Measurements from ENCODE around the gene TRNT1.

TRNT1 gene

DNA sequence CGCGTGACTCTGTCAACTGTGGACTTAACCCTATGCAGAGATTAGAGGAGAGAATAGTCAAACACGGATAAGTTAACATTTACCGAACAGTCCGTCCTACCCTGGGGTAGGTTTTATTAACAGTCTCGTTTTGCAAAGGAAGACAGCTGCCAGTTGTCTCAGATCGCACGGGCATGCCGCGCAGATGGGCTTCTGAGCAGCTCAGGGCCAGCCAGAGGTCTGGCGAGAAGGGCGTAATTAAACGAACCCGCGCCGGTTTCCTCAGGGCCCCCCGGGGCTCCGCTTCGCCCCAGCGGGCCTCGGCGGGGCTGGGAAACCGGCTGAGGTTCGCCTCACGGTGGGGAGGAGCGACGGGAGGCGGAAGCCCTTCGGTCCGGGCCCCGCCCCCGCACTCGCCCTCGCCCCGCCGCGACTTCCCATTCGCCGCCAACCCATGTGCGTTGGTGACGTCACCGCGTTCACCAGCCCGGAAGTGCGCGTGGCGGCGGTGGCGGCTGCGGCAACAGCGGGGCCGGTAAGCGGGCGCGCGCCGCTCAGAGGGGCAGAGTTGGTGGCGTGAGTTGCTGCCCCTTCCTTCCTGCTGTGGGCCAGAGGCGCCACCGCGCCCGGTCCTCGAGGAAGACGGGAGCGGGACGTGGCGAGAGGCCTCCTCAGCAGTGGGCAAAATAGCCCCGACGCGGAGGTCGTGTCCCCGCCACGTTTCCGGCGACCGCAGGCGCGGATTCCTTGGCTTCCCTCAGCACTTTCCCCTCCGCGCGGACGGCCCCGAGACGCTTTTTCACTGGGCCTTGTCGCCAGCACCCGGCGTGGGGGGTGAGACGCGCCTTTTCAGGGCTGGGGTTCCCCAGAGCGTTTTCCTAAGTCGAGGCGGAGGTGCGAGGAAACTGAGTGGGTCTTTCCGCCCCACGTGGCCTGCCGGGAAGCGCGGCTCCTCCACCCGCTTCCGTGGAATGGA, at the start of gene TRNT1:
Gene TRNT1, plus strand, starts transcription at position 464 of the 955 bp plus-strand sequence. CDS start 2,101 bp downstream, outside the sequence.
- peak; percentile 87 for DNase-seq (ENCODE audit: low read depth)

GRCh38 chr3:3080309-3080708, 46.4 kb upstream of the TRNT1 start:
- DNase-seq (ENCODE audit: low read depth) = no peak

DNA sequence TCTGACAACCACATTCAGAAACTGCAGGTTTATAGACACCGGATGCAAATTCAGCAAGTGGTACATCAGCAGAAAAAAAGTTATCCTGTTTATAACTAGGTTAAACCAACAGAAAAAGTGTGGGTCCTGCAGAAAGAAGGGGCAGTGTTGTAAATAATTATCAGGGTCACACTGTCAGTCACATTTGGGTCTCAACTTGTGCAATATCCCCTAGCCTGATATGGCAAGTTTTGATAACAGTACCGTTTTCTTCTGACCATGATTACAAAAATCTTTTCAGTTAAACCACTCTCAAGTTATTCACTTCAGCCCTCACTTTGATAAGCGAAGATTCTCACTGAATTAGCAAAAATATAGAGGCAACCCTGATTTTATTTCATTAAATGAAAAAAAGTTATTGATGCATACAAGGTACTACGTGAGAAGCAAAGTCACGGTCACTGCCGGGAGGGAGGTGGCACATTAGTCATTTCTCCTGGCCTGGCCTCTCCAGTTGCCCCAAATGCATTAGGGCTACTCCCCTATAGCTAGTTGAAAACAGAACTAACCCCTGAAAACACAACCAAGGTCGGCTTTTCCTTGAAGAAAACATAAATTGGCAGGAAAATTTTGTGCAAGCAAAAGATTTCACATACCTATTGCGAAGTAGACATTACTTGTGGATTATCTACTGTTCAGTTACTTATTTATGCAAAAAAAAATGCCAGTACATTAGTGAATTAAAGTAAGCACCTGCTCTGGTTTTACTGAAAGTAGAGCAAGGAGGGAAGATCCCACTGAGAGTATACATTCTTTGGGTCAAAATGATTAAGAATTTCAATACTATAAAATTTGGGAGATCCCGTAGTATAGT, 45.1 kb upstream of the TRNT1 start:
- DNase-seq (ENCODE audit: low read depth) = no peak

DNA sequence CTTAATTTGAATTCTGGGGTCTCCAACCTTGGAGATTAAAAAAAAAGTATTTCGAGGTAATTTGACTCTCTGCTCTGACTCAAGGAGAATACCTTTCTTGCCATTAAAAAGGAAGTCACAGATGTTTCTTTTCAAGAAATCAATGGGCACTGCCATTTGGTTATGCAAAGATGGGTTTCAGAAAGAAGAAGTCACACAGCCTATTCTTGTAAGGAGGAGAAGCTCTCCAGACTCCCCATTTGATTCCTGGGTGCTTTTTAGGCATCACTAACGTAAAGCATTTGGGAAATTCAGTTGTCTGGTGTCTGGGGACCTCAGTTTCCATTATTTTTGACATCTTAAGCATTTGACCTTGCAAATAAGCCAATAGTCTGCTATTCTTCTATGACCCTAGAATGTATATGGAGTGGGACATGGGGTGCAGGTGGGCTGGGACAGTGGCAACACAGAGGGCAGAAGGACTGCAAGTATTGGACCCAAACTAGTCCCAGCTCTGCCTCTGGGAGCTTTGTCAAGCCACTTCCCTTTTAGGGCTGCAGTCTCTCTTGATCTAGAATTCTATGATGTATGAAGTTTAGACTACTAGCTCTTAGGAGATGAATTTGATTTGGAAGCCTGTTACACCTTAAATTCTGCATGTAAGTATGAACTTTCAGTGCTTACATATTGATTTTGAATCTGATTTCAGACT, 44.4 kb upstream of the TRNT1 start:
- DNase-seq (ENCODE audit: low read depth) = no peak

DNA sequence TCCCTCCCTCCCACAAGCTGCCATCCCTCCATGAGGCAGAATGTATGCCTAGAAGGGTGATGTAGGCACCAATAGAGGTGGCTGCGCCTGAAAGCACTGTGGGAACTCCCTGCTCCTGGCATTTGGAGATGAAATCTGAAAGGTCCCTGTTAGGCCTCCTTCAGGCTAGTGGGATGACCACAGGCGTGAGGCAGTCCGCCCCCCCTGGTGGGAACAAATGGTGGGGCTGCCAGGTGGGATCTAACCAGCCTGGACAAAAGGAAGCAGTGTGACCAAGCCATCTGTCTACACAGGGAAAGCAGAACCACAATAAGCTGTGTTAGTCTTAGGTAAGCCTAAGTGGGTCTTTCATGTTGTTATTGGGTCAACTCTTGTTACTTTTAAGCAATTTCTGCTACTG, 41.9 kb upstream of the TRNT1 start:
- DNase-seq (ENCODE audit: low read depth) = no peak

GRCh38 chr3:3085782-3086181, 41.0 kb upstream of the TRNT1 start:
- no peak for DNase-seq (ENCODE audit: low read depth)

DNA sequence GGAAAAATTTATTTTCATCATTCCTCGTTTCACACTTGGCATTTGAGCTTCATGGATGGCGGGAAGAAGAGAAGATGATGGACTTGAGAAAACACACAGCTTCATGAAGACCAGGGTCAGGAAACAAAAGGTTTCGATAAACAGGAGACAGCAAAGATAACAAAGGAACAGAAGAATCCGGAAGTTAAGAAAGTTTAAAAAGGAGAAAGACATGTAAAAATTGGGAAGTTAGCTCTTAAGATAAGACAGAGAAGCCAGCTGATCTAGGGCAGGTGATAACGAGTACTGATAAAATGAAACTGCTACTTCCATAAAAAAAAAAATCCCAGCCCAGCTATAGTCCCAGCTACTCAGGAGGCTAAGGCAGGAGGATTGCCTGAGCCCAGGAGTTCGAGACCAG, 40.5 kb upstream of the TRNT1 start:
- DNase-seq (ENCODE audit: low read depth) = no peak

- DNase-seq (ENCODE audit: low read depth) = no peak
Measured at GRCh38 chr3:3087279-3087678, 39.5 kb upstream of the TRNT1 start.

DNA sequence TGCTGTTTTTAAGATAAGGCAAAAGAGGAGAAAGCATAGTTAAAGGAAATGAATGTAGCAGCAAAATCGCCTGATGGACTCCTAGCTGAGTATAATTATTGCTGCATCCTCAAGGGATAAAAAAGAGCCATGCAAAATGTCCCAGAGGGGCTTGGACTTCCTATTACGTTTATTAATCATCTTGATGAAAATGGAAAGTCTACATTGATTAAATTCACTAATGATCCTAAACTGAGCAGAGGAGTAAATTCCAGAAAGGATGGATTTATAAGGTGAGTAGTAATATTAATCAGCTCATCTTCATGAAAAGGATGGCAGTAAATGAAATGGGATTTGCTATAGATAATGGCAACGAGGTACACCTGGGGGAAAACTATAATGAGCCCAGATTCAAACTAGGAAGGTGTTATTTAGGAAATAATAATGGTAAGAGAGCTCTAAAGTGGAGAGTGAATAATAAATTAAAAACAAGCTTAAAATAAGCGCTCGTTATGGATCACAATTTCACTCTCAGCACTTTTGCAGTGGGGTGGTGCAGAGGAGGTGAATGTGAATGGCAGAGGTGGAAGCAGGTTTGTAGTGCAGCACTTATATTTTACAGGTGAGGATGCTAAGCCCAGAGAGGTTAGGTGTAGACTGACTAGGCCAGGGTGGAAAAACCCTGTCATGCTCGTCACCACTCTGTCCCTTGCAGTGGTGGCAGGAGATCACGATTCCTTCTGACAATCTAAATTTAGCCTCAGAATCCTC, 38.8 kb upstream of the TRNT1 start:
- no peak for DNase-seq (ENCODE audit: low read depth)

DNA sequence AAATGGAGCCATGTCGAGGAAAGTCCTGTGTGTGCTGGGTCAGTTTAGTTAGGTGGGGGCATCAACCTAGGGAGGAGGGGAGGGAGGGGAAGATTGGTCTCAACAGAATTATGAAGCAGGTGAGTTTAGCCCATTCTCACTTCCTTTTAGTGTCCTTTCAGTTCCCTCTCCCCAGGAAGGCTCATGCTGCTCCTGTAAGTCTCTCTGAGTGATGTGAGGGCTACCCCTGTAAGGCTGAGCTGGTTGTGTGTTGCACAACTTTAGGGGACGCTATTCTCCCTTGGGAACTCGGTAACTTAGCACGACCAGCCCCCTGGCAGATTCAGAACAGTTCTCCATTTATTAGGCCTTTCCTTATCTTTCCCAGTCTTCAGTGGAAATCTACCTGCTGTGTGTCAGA, 37.7 kb upstream of the TRNT1 start:
- no peak for DNase-seq (ENCODE audit: low read depth)

DNA sequence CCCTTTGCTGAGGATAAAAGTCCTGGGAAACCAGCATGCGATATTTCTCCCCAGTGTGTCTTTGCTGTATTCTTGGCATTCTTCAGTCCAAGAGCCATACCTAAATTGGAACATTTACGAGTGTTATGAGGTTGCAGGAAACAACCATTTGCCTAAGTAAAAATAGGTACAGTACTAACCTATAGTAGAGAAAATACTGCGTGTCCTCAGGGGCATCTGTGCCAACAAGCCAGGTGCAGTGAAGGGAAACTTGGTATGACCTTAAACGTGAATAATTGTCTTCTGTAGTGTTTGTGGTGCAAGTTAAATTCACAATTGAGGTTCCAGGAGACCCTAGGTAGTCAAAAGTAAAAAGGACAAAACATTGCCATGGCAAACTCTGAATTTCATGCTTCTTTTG, 28.8 kb upstream of the TRNT1 start:
- DNase-seq (ENCODE audit: low read depth) = no peak

DNA sequence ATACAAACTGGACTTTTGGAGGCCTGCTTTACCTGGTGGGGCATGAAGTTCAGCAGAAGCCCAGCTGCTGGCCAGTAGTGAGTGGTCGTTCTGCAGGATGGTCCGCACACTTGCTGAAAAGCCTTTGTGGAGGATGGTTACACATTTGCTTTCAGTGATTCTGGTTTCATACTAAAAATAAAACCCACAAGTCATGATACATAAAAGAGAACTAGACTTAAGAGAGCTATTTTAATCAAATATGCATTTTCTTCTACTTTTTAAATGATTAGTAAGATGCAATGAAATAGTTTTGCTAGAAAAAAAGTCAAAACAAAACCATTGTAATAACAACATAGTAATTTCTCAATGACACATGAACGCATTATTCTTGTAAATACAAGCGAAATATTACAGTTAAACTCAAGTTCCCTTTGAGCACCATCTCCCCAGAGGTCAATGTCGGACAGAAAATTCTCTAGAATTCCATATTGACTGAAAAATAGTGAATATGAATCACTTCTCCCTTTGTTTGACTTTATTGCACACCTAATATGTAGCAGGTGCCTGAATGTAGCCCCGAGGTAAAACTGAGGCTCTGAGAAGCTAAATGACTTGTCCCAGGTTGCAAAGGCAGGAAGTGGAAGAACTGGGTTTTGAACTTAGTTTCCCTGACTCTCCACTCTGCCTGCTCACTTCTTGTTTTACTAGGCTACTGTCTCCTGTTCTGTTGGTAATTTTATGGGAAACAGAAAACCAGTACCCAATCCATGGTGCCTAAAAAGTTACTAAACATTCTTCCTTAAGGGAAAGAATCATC, 24.9 kb upstream of the TRNT1 start:
- no peak for DNase-seq (ENCODE audit: low read depth)

GRCh38 chr3:3102751-3103150, 24.0 kb upstream of the TRNT1 start:
- no peak for DNase-seq (ENCODE audit: low read depth)

DNA sequence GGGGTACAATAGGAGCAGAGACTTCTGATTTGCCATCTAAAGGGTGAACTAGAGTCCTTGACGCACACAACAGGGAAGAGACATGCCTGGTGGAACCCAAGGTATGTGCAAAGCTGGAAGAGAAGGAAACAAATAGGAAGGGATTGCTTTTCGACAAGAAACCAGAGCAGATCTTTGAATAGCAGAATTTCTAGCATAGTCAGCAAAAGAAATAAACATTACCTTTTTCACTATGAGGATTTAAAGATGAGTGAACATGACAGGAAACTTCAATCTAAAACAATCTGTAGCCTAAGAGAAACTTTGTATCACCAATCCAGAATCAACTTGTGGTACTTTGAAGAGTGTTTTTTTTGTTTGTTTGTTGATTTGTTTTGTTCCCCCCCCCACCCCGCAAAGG, 21.5 kb upstream of the TRNT1 start:
- DNase-seq (ENCODE audit: low read depth) = no peak

- DNase-seq (ENCODE audit: low read depth) = no peak
Measured at GRCh38 chr3:3105815-3106214, 20.9 kb upstream of the TRNT1 start.

- DNase-seq (ENCODE audit: low read depth) = no peak
Measured at GRCh38 chr3:3107181-3107580, 19.6 kb upstream of the TRNT1 start.

DNA sequence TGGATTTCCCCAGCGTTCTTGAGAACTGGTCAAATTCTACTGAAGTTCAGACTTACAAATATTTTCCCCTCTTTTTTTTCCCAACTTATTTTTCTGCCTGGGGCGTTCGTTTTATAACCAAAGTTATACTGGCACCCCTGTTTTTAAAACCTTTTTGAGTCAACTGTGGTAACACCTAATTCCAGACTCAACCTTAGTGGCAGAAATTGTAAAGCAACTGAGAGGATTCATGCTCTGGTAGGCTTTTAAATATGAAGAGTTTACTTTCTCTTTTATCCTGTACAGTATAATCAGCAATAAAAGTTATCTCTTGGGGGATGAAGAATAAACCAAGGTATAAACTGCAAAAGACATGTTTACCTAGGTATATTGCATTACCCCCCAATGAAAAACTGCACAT, 18.9 kb upstream of the TRNT1 start:
- DNase-seq (ENCODE audit: low read depth) = no peak

GRCh38 chr3:3109407-3110298, 17.1 kb upstream of the TRNT1 start:
- no peak for DNase-seq (ENCODE audit: low read depth)

DNA sequence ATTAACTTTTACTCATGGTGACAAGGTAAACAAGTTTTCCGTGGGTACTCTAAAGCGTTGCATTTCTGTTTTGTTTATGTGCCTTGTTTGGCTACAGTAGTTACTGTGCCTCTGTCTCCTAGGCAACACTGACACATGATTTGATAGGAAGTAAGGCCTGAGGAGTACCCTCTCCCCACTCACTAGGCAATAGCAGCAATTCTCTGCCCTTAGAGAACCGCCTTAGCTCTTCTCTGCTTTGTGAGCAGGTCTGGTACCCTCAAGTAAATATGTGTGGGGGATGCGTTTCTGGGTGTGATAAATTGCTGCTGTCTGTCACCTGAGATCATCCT, 16.5 kb upstream of the TRNT1 start, which contains the start of gene IL5RA:
Gene IL5RA, minus strand, starts transcription at position 76 of the 332 bp plus-strand sequence. CDS start 5,390 bp downstream, outside the sequence.
- no peak for DNase-seq (ENCODE audit: low read depth)

Measured in fibroblast of the conjunctiva (primary cell).